Measurements from ENCODE around the gene DEPDC7. TPM values are rescaled to one million over a fixed set of nuclear protein-coding genes. Genes with fewer than 3 reads are reported as not detected.

Gene DEPDC7
- total RNA-seq (2012; rRNA removed) (9.7 TPM in 2 replicates), polyA plus RNA-seq (2012; rRNA removed) (5.9 and 7.4 TPM in 2 replicates), Bru-seq, nascent RNA (percentile 50 among the genes with signal in this experiment), BruChase-seq, experiment 1, labeled RNA remaining after a 6-hour chase (percentile 38 among the genes with signal in this experiment), BruChase-seq, experiment 2, labeled RNA remaining after a 2-hour chase (percentile 40 among the genes with signal in this experiment)
- 1.2 and 1.6 TPM in 2 replicates for polyA plus RNA-seq (2012; cell fraction: cytosol; rRNA removed)
- polyA plus RNA-seq (2012; cell fraction: nucleus; rRNA removed; ENCODE audit: low replicate concordance): 2.8 and 14.1 TPM in 2 replicates
- long read RNA-seq, transcript DEPDC7-201 (9 exons, 1,755 nt): major isoform, 5 of 6 reads
- long read RNA-seq, partial matches to known transcripts: 1 of 6 reads
- long read RNA-seq, other reads (novel, unspliced or antisense): 0 of 6 reads

DNA sequence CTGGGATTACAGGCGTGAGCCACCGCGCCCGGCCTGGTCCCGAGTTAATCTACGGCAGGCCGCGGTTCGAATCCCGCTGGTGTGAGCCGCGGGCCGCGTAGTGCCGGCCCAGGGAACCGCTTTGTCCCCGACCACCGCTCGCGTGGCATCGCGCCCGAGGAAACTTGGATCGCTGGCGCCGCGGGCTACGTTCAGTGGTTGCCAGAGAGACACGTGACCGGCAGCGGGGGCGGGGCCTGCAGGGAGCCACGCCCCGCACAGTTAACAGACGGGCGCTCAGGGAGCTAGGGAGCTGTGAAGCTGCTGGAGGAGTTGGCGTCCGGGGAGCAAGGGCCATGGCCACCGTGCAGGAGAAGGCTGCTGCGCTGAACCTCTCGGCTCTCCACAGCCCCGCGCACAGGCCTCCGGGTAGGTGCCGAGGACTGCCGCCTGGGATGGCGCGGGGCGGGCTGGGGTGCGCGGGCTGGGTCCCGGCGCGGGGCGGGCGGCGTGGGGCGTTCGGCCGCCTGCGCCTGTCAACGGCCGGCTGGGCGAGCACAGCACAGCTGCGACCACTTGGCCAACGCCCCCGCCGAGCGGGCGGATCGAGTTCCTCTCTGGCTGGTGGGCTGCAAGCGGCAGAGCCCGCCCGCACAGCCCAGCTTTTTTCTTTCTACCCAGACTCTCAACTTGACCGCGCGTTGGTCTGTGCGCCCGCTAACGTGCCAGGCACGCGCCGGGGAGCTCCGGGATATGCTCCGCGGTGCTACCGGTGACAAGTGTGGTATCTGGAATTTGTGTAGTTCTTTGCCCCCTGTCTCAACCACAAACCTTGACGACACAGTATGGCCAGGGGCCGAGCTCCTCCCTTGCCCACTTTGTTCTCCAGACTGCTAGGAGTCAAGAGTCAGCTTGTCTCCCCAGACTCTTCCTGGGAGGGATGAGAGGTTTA lies at the start of gene DEPDC7:
Gene DEPDC7 (plus strand): TSS at position 258 of the 931 bp plus-strand sequence. CDS start 78 bp downstream, at position 336.
- Histone ChIP-seq H3K36me3 (ENCODE audit: control insufficient read depth, insufficient read depth, low read length) (no peaks in the 10 kb centered on the region), H2BK20ac (ENCODE audit: low read depth, low read length) (no peak within 1 kb of the TSS), H3K9me3 (ENCODE audit: control insufficient read depth, insufficient read depth, low read length) (no peaks in the 10 kb centered on the region), H4K20me1 (ENCODE audit: insufficient read depth, low read length) (no peaks in the 10 kb centered on the region), H2AFZ (replicated peaks; ENCODE audit: low read length, poor library complexity) (peak within 1 kb of the TSS; percentile 97), H3K23ac (ENCODE audit: low read depth, low read length) (peak within 1 kb of the TSS; percentile 43; the same call in 1 of the 2 replicates), H3K4me1 (ENCODE audit: control insufficient read depth, insufficient read depth, low read length) (peaks cover 11% of the 10 kb centered on the region), H2BK15ac (ENCODE audit: low read depth, low read length) (no peak within 1 kb of the TSS; the same call in 2 of the 3 replicates), H3K4me3 (ENCODE audit: insufficient read depth, low read depth, low read length) (peak within 1 kb of the TSS; percentile 66), H2BK120ac (ENCODE audit: low read depth, low read length) (peak within 1 kb of the TSS; percentile 62; the same call in 1 of the 2 replicates), H3K4me2 (ENCODE audit: low read depth, low read length) (peak within 1 kb of the TSS; percentile 98), H2AK9ac (replicated peaks; ENCODE audit: low read depth, low read length, poor library complexity) (peak within 1 kb of the TSS; percentile 89), H2AK5ac (ENCODE audit: low read depth, low read length) (peak within 1 kb of the TSS; percentile 51), H3K18ac (ENCODE audit: low read depth, low read length) (peak within 1 kb of the TSS; percentile 58), H4K8ac (ENCODE audit: low read depth in 2 of 2, low read length in 2 of 2) (peak within 1 kb of the TSS; percentile 46 to 87; a peak in 2 of 4 replicates), H3K9me1 (ENCODE audit: insufficient read depth, low read length) (0 out of 2 replicates have a peak, but pooled peaks cover 5% of the 10 kb centered on the region), H3K14ac (replicated peaks; ENCODE audit: low read depth, low read length) (peak within 1 kb of the TSS; percentile 75; the same call in 1 of the 2 replicates), H2BK5ac (ENCODE audit: low read depth, low read length, poor library complexity, severe bottlenecking) (peak within 1 kb of the TSS; percentile 53), H4K5ac (ENCODE audit: low read depth, low read length) (peak within 1 kb of the TSS; percentile 51), H3K56ac (ENCODE audit: extremely low read depth, insufficient read depth, low read length) (no peak within 1 kb of the TSS), H3K79me1 (ENCODE audit: low read depth in 1 of 2, low read length in 2 of 2) (peaks cover 4 to 25% of the 10 kb centered on the region in 2 experiments; a peak in 2 of 4 replicates), H3K9ac (ENCODE audit: low read depth, low read length) (peak within 1 kb of the TSS; percentile 57), H3K27ac (ENCODE audit: insufficient read depth, low read length) (peak within 1 kb of the TSS; percentile 26), H3K4ac (ENCODE audit: low read depth, low read length) (peak within 1 kb of the TSS; percentile 76), H4K91ac (ENCODE audit: insufficient read depth, low read depth, low read length) (peak within 1 kb of the TSS; percentile 36; the same call in 1 of the 2 replicates), H3K27me3 (ENCODE audit: control insufficient read depth, insufficient read depth, low read length) (no peaks in the 10 kb centered on the region)
- dilution Hi-C loops (cut with HindIII; ENCODE audit: low sequenced_read_pairs, unreplicated experiment): no loop called here
- ChIA-PET CTCF (no interaction called here), POLR2A (ENCODE audit: unreplicated experiment) (interaction anchor here (0.6 to 1.6 kb wide), 4 partner anchors 12 to 32 kb away, joined by 3 to 6 read pairs (median 3); partner anchors contain the start of gene TCP11L1)
- in situ Hi-C loops (cut with MboI; ENCODE audit: low sequenced_read_pairs): no loop called here
- intact Hi-C loops (cut with micrococcal nuclease): loop anchor here (5.0 kb wide), 1 partner anchor 54 kb away; no protein-coding TSS in a partner anchor
- WGBS, 2 experiments (ENCODE audit: extremely low coverage in 2 of 2, insufficient read length in 1 of 2): 0% methylated on average over 27 of the region's 89 CpGs; no CpG with 5 or more reads in 1 of the 2 experiments
- DNase-seq (peak; percentile 82), ATAC-seq (ENCODE audit: low read depth) (peak; percentile 89)
- no TSS peak for BruUV-seq (replicated peaks)
- no peak for TF ChIP-seq MAFK (IDR thresholded peaks at IDR 0.05; ENCODE audit: low read depth, low read length)
- TF ChIP-seq USF2 (IDR thresholded peaks at IDR 0.05; ENCODE audit: low read depth, low read length): peak; percentile 95
- no peak for TF ChIP-seq NFE2L2 (IDR thresholded peaks at IDR 0.05; ENCODE audit: low read depth, low read length)
- TF ChIP-seq, protein P1, sequence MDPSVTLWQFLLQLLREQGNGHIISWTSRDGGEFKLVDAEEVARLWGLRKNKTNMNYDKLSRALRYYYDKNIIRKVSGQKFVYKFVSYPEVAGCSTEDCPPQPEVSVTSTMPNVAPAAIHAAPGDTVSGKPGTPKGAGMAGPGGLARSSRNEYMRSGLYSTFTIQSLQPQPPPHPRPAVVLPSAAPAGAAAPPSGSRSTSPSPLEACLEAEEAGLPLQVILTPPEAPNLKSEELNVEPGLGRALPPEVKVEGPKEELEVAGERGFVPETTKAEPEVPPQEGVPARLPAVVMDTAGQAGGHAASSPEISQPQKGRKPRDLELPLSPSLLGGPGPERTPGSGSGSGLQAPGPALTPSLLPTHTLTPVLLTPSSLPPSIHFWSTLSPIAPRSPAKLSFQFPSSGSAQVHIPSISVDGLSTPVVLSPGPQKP (IDR thresholded peaks at IDR 0.05; ENCODE audit: borderline replicate concordance, low read depth, low read length): no peak
- peak; percentile 67; the same call in 1 of the 2 replicates for TF ChIP-seq MXI1 (IDR thresholded peaks at IDR 0.05; ENCODE audit: borderline replicate concordance, low read depth, low read length)
- TF ChIP-seq BHLHE40 (IDR thresholded peaks at IDR 0.05; ENCODE audit: low read depth, low read length): peak; percentile 96
- TF ChIP-seq RCOR1 (IDR thresholded peaks at IDR 0.05; ENCODE audit: insufficient replicate concordance, low read length): no peak
- 0 out of 2 replicates have a peak, but pooled peaks have one; percentile 8 for TF ChIP-seq MAZ (IDR thresholded peaks at IDR 0.05; ENCODE audit: borderline replicate concordance, low read depth, low read length)
- TF ChIP-seq CHD1 (IDR thresholded peaks at IDR 0.05; ENCODE audit: low read depth, low read length): no peak
- TF ChIP-seq CEBPB (IDR thresholded peaks at IDR 0.05; ENCODE audit: low read depth, low read length): no peak

Data from IMR-90 (cell line).